Activated CD4-positive, alpha-beta T cell treated with anti-CD3 and anti-CD28 coated beads, Interleukin-2, amount 50 U/mL, for 48 hours (primary cell): Measurements from ENCODE around the gene DMRTC2.

Source experiments
- DNase-seq, 2 experiments: peaks; one replicate each; pipeline ENCODE4 v3.0.0-alpha.2; 2020

Gene DMRTC2

DNA sequence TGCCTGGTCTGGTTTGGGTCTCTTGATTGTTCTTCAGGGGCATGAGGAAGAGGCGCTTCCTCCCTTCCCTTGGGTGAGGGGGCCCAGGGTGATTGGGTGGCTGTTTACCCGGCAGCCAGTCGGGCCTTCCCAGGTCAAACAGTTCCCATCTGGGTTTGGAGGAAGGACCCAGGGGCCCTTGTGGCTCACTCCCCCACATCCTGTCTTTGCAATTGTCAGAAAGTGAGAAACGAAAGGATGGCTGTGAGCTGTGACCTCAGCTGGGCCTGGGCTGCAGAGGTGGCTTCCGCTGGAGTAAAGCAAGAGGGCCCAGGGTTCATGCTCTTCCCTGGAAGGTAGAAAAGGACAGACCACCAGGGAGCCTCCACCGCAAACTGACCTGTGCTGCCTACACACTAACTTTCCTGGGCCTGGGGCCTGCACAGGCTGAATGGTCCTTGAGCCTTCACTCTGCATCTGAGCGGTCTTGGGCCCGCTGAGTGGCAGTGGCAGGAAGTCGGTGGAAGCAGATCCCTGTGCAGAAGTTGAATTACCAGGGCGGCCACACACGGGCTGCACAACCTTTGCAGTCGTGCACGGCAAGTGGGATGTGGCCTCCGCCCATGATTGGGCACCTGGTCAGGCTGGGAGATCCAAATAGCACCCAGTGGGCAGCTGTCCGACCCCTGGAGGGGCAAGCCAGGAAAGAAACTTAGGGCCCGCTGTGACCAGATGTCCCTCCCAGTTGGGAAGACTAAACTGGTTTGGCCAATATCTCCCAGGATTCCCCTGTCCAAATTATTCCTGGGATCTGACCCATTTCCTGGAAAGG lies 26.9 kb downstream of the DMRTC2 start:
- peak; percentile 74 to 82 for DNase-seq

DNA sequence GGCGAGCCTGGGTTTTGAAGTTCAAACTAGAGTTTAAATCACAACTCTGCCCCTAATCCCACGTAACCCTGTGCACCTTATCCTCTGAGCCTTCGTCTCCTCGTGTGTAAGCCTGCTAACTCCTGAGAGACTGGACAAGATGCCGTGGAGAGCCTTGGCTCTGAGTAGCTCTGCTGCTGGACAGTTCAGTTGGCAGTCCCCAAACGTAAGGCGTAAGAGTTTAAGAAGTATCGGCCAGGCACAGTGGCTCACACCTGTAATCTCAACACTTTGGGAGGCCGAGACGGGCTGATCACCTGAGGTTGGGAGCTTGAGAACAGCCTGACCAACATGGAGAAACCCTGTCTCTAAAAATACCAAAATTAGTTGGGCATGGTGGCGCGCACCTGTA lies 27.5 kb downstream of the DMRTC2 start:
- peak in 1 of 2 experiments; percentile 24 for DNase-seq

- DNase-seq, result peak; percentile 74 to 81
Measured at GRCh38 chr19:41872775-41873647, 28.2 kb downstream of the DMRTC2 start.

DNA sequence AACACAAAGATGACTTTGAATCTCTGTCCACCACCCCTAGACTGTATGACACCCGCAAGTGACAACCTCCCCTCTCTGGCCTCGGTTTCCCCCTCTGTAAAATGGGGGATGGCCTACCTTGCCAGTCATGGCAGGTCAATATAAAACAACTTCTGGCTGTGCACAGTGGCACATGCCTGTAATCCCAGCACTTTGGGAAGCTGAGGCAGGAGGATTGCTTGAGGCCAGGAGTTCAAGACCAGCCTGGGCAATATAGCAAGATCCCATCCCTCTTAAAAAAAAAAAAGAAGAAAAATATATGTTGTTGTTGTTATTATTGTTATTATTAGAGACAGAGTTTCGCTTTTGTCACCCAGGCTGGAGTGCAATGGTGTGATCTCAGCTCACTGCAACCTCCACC lies 31.1 kb downstream of the DMRTC2 start:
- DNase-seq, result peak in 1 of 2 experiments; percentile 6

DNA sequence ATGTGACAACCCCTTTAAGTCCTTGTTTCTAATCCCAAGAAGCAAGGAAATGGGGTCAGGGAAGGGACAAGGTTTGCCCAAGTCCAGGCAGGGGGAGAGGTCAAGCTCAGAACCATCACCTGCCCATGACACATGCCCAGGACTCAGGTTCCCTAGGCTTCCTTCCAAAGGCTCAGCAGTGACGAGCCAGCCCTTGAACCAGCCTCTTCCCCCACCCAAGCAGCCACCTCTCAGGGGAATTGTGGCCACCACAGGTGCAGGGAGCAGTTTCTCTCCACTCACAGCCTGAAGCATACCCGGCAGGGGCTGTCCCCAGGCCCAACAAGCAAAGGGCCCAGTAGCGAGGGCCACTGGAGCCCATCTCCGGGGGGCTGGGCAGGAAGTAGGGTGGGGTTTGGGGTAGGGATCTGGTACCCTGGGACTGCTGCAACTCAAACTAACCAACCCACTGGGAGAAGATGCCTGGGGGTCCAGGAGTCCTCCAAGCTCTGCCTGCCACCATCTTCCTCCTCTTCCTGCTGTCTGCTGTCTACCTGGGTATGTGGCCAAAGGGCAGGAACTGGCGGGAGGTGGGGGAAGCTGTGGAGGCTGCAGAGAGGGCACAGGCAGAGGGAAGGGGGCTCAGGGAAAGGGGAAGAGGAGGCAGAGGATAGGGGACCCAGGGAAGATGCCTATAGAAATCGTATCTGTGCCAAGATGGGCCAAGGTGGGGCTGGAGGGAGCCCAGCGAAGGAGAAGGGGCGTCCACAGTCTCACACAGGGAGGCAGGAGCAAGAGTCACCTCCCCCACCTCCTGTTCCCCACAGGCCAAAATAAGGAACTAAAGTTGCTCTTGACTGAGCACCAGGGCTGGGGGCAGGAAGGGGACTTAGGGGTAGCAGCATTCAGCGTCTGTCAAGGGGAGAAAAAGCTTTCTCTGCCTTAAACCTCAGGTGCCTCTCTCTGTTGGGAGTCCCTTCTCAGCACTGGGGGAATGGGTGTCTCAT lies 32.3 kb downstream of the DMRTC2 start, which contains the start of gene CD79A:
Gene CD79A, plus strand, starts transcription at position 433 of the 986 bp plus-strand sequence. Its CDS starts 26 bp downstream, at position 459.
- DNase-seq, result peak in 1 of 2 experiments; percentile 30

GRCh38 chr19:41877916-41878905 lies 33.4 kb downstream of the DMRTC2 start:
- DNase-seq, result peak in 1 of 2 experiments; percentile 13

GRCh38 chr19:41879080-41879479 lies 34.2 kb downstream of the DMRTC2 start:
- DNase-seq, result no peak

- no peak for DNase-seq
Measured at GRCh38 chr19:41879670-41880328, 35.0 kb downstream of the DMRTC2 start.

GRCh38 chr19:41880329-41880708 lies 35.5 kb downstream of the DMRTC2 start:
- DNase-seq, result no peak

GRCh38 chr19:41882568-41883462 lies 38.0 kb downstream of the DMRTC2 start, which contains the start of gene ARHGEF1:
TSS of gene ARHGEF1 (plus strand) at chr19:41883184. CDS start at chr19:41888083, 4,899 bp downstream.
- DNase-seq, result peak; percentile 63 to 67

- DNase-seq, result no peak
Measured at GRCh38 chr19:41883463-41883820, 38.6 kb downstream of the DMRTC2 start.

- peak; percentile 91 to 92 for DNase-seq
Measured at GRCh38 chr19:41883821-41884733, 39.2 kb downstream of the DMRTC2 start.

- DNase-seq, result peak; percentile 63 to 73
Measured at GRCh38 chr19:41886761-41887710, 42.2 kb downstream of the DMRTC2 start.

GRCh38 chr19:41887711-41888382 lies 43.0 kb downstream of the DMRTC2 start:
- peak; percentile 85 to 90 for DNase-seq

- DNase-seq, result no peak
Measured at GRCh38 chr19:41888926-41889325, 44.1 kb downstream of the DMRTC2 start.

- no peak for DNase-seq
Measured at GRCh38 chr19:41889896-41890295, 45.1 kb downstream of the DMRTC2 start.
